Mammary epithelial cell (primary cell): ENCODE measurements around the gene GATA6.

Source experiments
- CTCF ChIP-seq, 2 donors: IDR thresholded peaks in 1 of 2; conservative IDR thresholded peaks in 1 of 2; 2 replicates each; pipeline ENCODE4 v1.5.1; 2011 to 2012; ENCODE audit warnings: inconsistent platforms in 2 of 2, low read length in 2 of 2, mild to moderate bottlenecking in 2 of 2, control low read depth in 1 of 2, low read depth in 1 of 2; ENCODE audit not compliant: insufficient read depth in 1 of 2; ENCODE audit errors: extremely low read depth in 1 of 2
- EZH2 ChIP-seq: IDR thresholded peaks from 2 replicates; pipeline ENCODE4 v1.6.1; 2012; ENCODE audit warnings: low read length, inconsistent platforms, borderline replicate concordance

GRCh38 chr18:22169889-22170420 lies 566 bp downstream of the GATA6 start:
- TF ChIP-seq CTCF (conservative IDR thresholded peaks at IDR 0.05 in 1 of 2, IDR thresholded peaks at IDR 0.05 in 1 of 2; ENCODE audit: extremely low read depth in 1 of 2, insufficient read depth in 1 of 2, low read depth in 1 of 2, low read length in 2 of 2) (no peak), EZH2 (no peak)
